Stimulated activated CD8-positive, alpha-beta memory T cell treated with anti-CD3 and anti-CD28 coated beads, Interleukin-7, amount 100 ng/mL, for 4 hours (primary cell): ENCODE data around the gene WDR27.
"Not testable (repeated sequence)": the region's sequence is repeated elsewhere in the genome, so short reads cannot be mapped to it uniquely, and the experiment has no call there.

ENCODE experiments used
- DNase-seq, 2 donors: peaks; one replicate each; pipeline ENCODE4 v3.0.0-alpha.2; 2020; ENCODE audit warnings: low read depth in 2 of 2

WDR27 gene

GRCh38 chr6:169604076-169604475 lies 97.8 kb downstream of the WDR27 start:
- DNase-seq, result no peak

DNA sequence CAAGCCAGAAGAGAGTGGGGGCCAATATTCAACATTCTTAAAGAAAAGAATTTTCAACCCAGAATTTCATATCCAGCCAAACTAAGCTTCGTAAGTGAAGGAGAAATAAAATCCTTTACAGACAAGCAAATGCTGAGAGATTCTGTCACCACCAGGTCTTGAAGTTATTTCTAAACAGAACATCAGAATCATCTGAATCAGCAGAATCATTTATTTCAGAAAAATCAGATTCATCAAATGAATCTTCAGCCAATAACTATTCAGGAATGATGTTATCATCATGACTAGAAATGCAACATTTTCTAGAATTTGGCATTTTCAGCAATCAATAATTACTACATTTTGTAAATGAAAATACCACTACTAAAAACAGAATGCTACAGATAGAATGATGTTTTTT lies 100.7 kb downstream of the WDR27 start:
- not testable (repeated sequence) for DNase-seq

GRCh38 chr6:169592558-169592957 lies 109.3 kb downstream of the WDR27 start:
- DNase-seq, result no peak

- no peak for DNase-seq
Observed at GRCh38 chr6:169591616-169592015, 110.2 kb downstream of the WDR27 start.

- no peak for DNase-seq
Observed at GRCh38 chr6:169590376-169590939, 111.4 kb downstream of the WDR27 start.

GRCh38 chr6:169589699-169590257 lies 112.1 kb downstream of the WDR27 start:
- DNase-seq, result no peak

DNA sequence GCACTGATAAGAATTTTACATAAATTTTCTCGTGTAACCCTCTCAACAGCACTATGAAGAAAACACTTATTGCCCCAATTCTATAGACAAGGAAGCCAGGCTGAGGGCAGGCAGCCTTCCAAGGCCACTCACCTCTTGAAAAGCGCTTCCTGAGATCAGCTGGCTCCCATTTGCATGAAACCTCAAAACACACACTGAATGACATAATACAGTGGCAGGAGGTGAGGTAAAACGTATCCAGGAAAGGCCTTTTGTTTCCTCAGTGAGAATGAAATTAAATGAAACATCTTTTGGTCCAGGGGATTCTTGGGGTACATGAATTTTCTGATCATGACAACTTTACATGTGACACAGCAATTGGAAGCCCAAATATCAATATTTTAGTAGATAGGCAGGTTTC lies 112.5 kb downstream of the WDR27 start:
- peak in 1 of 2 donors; percentile 2 for DNase-seq

- no peak for DNase-seq
Observed at GRCh38 chr6:169587975-169588374, 113.9 kb downstream of the WDR27 start.

DNA sequence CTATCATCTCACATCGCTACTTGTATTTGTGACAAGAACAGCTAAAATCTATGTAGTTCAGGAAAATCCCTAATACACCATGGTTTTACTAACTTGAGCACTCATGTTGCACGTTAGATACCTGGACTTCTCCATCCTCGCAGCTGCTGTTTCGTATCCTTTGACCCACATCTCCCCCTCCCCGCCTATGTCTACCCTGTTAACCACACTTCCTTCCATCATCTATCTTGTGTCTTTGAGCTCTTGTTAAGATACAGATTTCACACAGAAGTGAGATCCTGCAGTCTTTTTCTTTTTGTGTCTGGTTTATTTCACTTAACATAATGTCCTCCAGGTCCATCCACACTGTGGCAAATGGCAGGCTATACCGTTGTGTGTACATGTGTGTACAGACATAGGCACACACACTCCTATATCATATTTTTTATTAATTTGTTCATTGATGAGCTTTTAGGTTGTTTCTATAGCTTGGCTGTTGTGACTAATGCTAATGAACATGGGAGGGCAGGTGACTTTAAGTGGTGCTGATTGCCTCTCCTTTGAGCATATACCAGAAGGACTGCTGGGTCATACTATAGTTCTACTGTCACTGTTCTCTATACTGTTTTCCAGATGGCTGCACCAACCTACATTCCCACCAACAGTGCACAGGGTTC lies 117.8 kb downstream of the WDR27 start:
- DNase-seq, result no peak

DNA sequence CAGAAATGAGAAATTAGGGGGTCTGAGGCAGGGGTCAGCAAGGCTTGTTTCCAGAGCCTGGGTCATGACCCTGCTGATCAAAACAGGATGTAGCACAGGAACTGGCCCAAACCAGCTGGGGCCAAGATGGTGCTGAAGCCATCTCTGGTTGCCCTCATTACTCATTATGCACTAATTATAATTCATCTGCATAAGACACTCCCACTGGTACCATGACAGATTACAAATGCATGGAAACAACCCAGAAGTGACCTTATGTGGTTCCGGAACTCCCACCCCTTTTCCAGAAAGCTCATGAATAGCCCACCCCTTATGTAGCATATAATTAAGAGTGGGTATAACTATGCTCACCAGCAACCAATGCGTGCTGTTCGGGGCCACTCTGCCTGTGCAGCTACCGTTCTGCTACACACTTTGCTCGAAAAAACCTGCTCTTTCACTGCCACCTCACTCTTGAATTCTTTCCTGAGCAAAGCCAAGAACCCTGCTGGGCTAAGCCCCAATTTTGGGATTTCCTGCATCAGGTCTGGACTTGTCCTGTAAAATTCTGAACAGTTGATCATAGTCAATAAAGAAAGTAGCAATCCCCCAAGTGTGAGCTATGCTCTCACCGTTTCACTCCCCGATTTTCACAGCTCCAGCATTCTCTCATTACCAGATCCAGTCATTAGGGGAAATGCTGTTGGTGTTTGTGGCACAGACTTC lies 122.3 kb downstream of the WDR27 start:
- DNase-seq, result no peak

DNA sequence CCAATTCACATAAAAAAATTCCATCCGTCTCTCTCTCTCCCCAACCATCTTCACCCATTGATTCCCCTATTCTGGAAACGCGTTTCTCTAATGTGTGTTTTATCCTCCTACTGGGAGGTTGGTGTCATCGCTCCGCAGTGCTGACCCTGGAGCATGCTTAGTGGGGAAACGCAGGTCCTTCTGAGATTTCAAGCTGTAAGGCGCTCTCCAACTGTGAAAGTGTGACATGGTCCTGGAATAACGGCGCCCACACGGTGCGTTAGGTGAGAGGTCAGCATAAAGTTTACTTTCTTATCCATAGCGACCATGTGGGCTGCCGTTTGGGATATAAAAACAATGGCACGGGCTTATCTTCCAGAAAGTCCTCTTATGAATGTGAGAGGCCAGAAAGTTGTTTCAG lies 123.9 kb downstream of the WDR27 start:
- no peak for DNase-seq

GRCh38 chr6:169577236-169577635 lies 124.6 kb downstream of the WDR27 start:
- DNase-seq, result no peak

- DNase-seq, result no peak
Observed at GRCh38 chr6:169575821-169576220, 126.0 kb downstream of the WDR27 start.

- no peak for DNase-seq
Observed at GRCh38 chr6:169575365-169575764, 126.5 kb downstream of the WDR27 start.

DNA sequence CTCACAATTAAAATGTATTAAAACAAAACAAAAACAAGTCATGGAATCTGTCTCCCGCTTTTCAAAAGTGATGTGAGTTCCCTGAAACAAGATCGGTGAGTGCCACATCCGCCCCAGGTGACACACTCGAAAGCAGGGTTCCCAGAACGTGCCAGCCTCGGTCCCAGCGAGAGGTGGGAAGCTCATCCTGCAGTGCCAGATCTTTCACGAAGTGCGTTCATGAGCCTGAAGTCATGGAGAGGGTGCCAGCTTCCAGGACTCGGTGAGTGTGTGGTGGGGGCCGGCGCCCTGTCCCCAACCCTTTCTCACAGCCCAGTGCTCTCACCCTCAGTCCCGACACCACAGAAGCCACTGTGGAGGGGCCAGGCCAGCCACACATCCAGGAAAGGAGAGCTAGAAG lies 127.4 kb downstream of the WDR27 start:
- no peak for DNase-seq

GRCh38 chr6:169573883-169574282 lies 127.9 kb downstream of the WDR27 start:
- no peak for DNase-seq

DNA sequence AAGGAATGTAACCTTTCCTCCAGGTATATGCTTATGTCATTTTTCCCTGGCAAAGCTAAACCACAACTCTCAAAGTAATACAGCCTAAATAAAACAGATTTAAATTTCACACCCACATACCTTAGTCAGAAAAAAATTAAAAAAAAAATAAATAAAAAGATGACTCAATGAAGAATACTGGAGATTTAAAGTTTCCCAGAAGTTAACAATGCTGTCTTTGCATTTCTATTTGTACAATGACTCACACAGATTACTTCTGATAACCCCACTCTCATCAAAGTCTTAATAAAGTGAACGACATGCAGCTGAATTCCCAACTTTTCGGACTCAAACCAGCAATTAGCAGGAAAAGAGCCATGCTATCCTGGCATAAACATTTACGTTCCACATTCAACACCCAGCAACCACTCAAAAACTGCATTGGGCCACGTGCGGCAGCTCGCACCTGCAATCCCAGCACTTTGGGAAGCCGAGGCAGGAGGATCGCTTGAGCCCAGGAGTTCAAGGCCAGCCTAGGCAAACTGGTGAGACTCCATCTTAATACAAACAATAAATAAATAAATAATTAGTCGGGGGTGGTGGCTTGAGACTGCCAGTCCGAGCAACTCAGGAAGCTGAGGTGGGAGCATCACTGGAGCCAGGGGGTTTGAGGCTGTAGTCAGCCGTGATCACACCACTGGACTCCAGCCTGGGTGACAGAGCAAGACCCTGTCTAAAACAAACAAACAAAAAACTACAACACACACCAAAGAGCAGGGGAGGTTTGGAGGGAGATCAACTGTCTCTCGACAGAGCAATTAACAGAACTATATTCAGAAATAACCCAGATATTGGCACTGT lies 130.5 kb downstream of the WDR27 start:
- DNase-seq, result no peak

- DNase-seq, result no peak
Observed at GRCh38 chr6:169568314-169569087, 133.3 kb downstream of the WDR27 start.

DNA sequence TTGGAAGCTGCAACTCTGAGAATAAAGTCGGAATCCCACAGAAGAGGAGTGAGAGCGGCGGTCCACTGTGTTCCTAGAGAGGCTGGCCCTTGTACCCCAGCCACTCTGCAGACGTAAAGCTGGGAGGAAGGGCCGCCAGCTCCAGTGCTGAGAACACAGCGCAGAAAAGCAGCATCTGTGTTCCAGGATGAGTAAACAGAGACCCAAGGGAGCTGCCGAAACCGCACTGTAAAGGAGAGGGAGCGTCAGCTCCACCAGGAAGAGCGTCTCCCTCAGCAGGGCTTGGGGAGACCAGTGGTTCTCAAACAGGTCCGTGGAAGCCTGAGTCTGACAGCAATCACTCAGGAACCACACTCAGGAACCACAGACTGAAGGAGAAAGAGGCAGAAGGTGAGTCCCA lies 134.0 kb downstream of the WDR27 start:
- no peak for DNase-seq

- DNase-seq, result no peak
Observed at GRCh38 chr6:169566961-169567750, 134.7 kb downstream of the WDR27 start.
